K562 (cell line): ENCODE data around the gene CAPN8. TPM values are rescaled to one million over a fixed set of nuclear protein-coding genes. Genes with fewer than 3 reads are reported as not detected.

Experiments
- ATAC-seq: fragments of 200-7000 bp; cut with Tn5 transposase; 3 replicates; pipeline ENCODE4 v1.9.1; 2020; ENCODE audit warnings: moderate library complexity
- BruUV-seq: library from RNA; stranded (reverse); fragments of 400-500 nt; replicated peaks from 2 replicates; lab custom pipeline; 2021; lab: Mats Ljungman, UMichigan
- CTCF ChIA-PET: fragments of 300-600 bp; formaldehyde crosslinking; extraction: SDS; loops from one replicate; lab custom pipeline; 2021; ENCODE audit warnings: low intra/inter-chr PET ratio; lab: Yijun Ruan, JAX
- POLR2A ChIA-PET: fragments of 300-600, 350-650 bp; sonication (Branson Sonifier 250); formaldehyde crosslinking; extraction: SDS; loops from one replicate; lab custom pipeline; 2021; ENCODE audit warnings: antibody characterized with exemption, inconsistent platforms; lab: Yijun Ruan, JAX
- DNase-seq, 4 experiments: peaks; one replicate each; pipeline versions ENCODE4 v3.0.0 to v3.0.0-alpha.2; 2011 to 2018; ENCODE audit warnings: low spot score in 3 of 4, mixed read lengths in 3 of 4; ENCODE audit errors: extremely low read depth in 1 of 4
- FAIRE-seq: peaks from 2 replicates; lab custom pipeline; 2011; peaks lifted over from hg19 to GRCh38; lab: Jason Lieb, UNC
- H2AFZ ChIP-seq: 2 replicates; pipeline ENCODE4 v1.6.0; 2011; ENCODE audit warnings: low read depth, low read length, control low read depth, inconsistent platforms
- H3K27ac ChIP-seq: fragments of 200-600 bp; 3 replicates; pipeline ENCODE4 v1.8.0; 2011; ENCODE audit warnings: low read depth, mild to moderate bottlenecking, control low read depth, inconsistent platforms, low read length, moderate library complexity, mixed read lengths; ENCODE audit errors: extremely low read depth
- H3K27me3 ChIP-seq, 2 experiments: fragments of 300-600 bp in 1 of 2; 2 replicates in 1 of 2; 3 replicates in 1 of 2; pipeline versions ENCODE4 v1.6.0 to v1.8.0; 2011; ENCODE audit warnings: inconsistent platforms in 2 of 2, low read length in 2 of 2, mild to moderate bottlenecking in 1 of 2, mixed read lengths in 1 of 2, moderate library complexity in 1 of 2; ENCODE audit not compliant: control insufficient read depth in 2 of 2, insufficient read depth in 2 of 2
- H3K36me3 ChIP-seq: fragments of 300-600 bp; 3 replicates; pipeline ENCODE4 v1.8.0; 2011; ENCODE audit warnings: mild to moderate bottlenecking, low read length, inconsistent platforms; ENCODE audit not compliant: control insufficient read depth, insufficient read depth
- H3K4me1 ChIP-seq, 2 experiments: fragments of 200-600 bp in 1 of 2; replicated peaks in 1 of 2; 2 replicates in 1 of 2; 3 replicates in 1 of 2; pipeline versions ENCODE4 v1.5.1 to v1.8.0; 2011; ENCODE audit warnings: inconsistent platforms in 2 of 2, low read length in 2 of 2, mild to moderate bottlenecking in 1 of 2, mixed read lengths in 1 of 2, moderate library complexity in 1 of 2; ENCODE audit not compliant: control insufficient read depth in 2 of 2, insufficient read depth in 2 of 2
- H3K4me2 ChIP-seq: 2 replicates; pipeline ENCODE4 v1.6.1; 2011; ENCODE audit warnings: low read length, control low read depth, inconsistent platforms, mixed read lengths; ENCODE audit not compliant: insufficient read depth
- H3K4me3 ChIP-seq: fragments of 200-600 bp; sonication (generic), shearing (Covaris generic); 2 replicates; pipeline ENCODE4 v1.5.1; 2016; ENCODE audit warnings: control low read depth, inconsistent platforms
- H3K79me2 ChIP-seq: fragments of 200-600 bp; 3 replicates; pipeline ENCODE4 v1.8.0; 2011; ENCODE audit warnings: low read length, inconsistent platforms; ENCODE audit not compliant: control insufficient read depth, insufficient read depth
- H3K9ac ChIP-seq, 2 experiments: 2 replicates each; pipeline versions ENCODE4 v1.6.0 to v1.6.1; 2011; ENCODE audit warnings: low read depth in 2 of 2, low read length in 2 of 2, control low read depth in 1 of 2, inconsistent platforms in 1 of 2, mild to moderate bottlenecking in 1 of 2, mixed read lengths in 1 of 2; ENCODE audit not compliant: insufficient read depth in 1 of 2
- H3K9me1 ChIP-seq: one replicate; pipeline ENCODE4 v1.6.0; 2011; ENCODE audit warnings: inconsistent platforms, mild to moderate bottlenecking, low read length, moderate library complexity; ENCODE audit not compliant: control insufficient read depth, insufficient read depth
- H3K9me3 ChIP-seq: replicated peaks from 2 replicates; pipeline ENCODE4 v1.5.1; 2011; ENCODE audit warnings: low read depth, low read length, inconsistent platforms; ENCODE audit not compliant: control insufficient read depth, insufficient read depth
- H4K20me1 ChIP-seq: replicated peaks from 2 replicates; pipeline ENCODE4 v1.6.1; 2011; ENCODE audit warnings: low read length, inconsistent platforms, mixed read lengths; ENCODE audit not compliant: control insufficient read depth, insufficient read depth
- CC2D1A ChIP-seq: fragments of 450-650 bp; IDR thresholded peaks from 2 replicates; pipeline ENCODE4 v1.6.1; 2017; ENCODE audit warnings: mild to moderate bottlenecking
- MCM7 ChIP-seq, 2 experiments: fragments of 450-650 bp; IDR thresholded peaks; 2 replicates each; pipeline ENCODE4 v1.6.1; 2016 to 2018
- MLX ChIP-seq, 2 experiments: fragments of 450-650 bp in 1 of 2; sonication (generic) in 1 of 2; formaldehyde crosslinking; conservative IDR thresholded peaks; 2 replicates each; pipeline versions ENCODE4 v1.4.0 to v1.8.1; 2020 to 2022; ENCODE audit warnings: mild to moderate bottlenecking in 1 of 2, missing genetic modification reagents in 1 of 2
- MXD1 ChIP-seq: fragments of 250-450 bp; sonication (Bioruptor Pico); IDR thresholded peaks from 2 replicates; pipeline ENCODE4 v1.8.0; 2021; ENCODE audit warnings: borderline replicate concordance, mild to moderate bottlenecking, moderate library complexity; ENCODE audit not compliant: poor library complexity, severe bottlenecking
- NR2F6 ChIP-seq: fragments of 450-650 bp; formaldehyde crosslinking; IDR thresholded peaks from 2 replicates; pipeline ENCODE4 v1.4.0; 2020; ENCODE audit warnings: mild to moderate bottlenecking
- RBM15 ChIP-seq: fragments of 200-400 bp; formaldehyde crosslinking; IDR thresholded peaks from 2 replicates; pipeline ENCODE4 v1.6.1; 2018; ENCODE audit warnings: mild to moderate bottlenecking, low read length, moderate library complexity; ENCODE audit not compliant: insufficient read depth
- TFAP4 ChIP-seq: sonication (generic); formaldehyde crosslinking; IDR thresholded peaks from 2 replicates; pipeline ENCODE4 v1.8.0; 2022; ENCODE audit warnings: missing genetic modification reagents, mild to moderate bottlenecking, moderate library complexity, borderline replicate concordance
- ZNF280A ChIP-seq: fragments of 450-650 bp; IDR thresholded peaks from 2 replicates; pipeline ENCODE4 v1.6.1; 2018; ENCODE audit warnings: mild to moderate bottlenecking, low read depth; ENCODE audit not compliant: partially characterized antibody
- ZNF282 ChIP-seq: sonication (generic); formaldehyde crosslinking; IDR thresholded peaks from 2 replicates; pipeline ENCODE4 v1.8.1; 2023; ENCODE audit warnings: missing genetic modification reagents
- ZNF445 ChIP-seq: fragments of 250-450 bp; sonication (Bioruptor Pico); IDR thresholded peaks from 2 replicates; pipeline ENCODE4 v1.4.0; 2020; ENCODE audit warnings: low read depth, mild to moderate bottlenecking, moderate library complexity
- WGBS: fragments of 100-300 bp; shearing (Covaris generic); methylation state at CpG from one replicate; pipeline ENCODE4 v1.1.6; 2016; ENCODE audit warnings: low coverage, mixed read lengths; ENCODE audit not compliant: insufficient coverage; ENCODE audit errors: missing lambda C conversion rate; 5-methylcytosine and 5-hydroxymethylcytosine counted together
- in situ Hi-C: fragments of 300-500 bp; cut with MboI; formaldehyde crosslinking; loops from 4 replicates; pipeline ENCODE4 v1.15.0; 2018; ENCODE audit warnings: inconsistent platforms, mixed read lengths
- intact Hi-C: fragments of 100-400 bp; cut with micrococcal nuclease; formaldehyde crosslinking; loops from 2 replicates; pipeline ENCODE4 v1.14.2; 2022
- polyA plus RNA-seq, 8 experiments: library from polyadenylated mRNA; depleted of rRNA in 4 of 8; stranded (reverse) in 5 of 8; unstranded in 3 of 8; fragments of >200 nt; fragmentation: Nextera tagmentation in 2 of 8; fragmentation: Illumina TruSeq in 1 of 8; extraction: Ambion mirVana in 2 of 8; extraction: Trizol in 1 of 8; gene quantifications; 2 replicates each; pipeline versions ENCODE4 v1.2.1 to v1.2.3, GENCODE V29; 2011 to 2014; ENCODE audit warnings: inconsistent platforms in 1 of 8, missing spikeins in 1 of 8
- total RNA-seq, 7 experiments: library from RNA; depleted of rRNA in 6 of 7; stranded (reverse); fragments of >200 nt in 6 of 7; fragmentation: Illumina TruSeq in 2 of 7; extraction: Trizol in 2 of 7; gene quantifications; 2 replicates each; pipeline versions ENCODE4 v1.2.1 to v1.2.3, GENCODE V29; 2011 to 2021; ENCODE audit warnings: low replicate concordance in 1 of 7
- TF ChIP-seq, protein P1 (sequence below): fragments of 450-650 bp; formaldehyde crosslinking; IDR thresholded peaks from 2 replicates; pipeline ENCODE4 v1.4.0; 2022; ENCODE audit warnings: mild to moderate bottlenecking, moderate library complexity
- TF ChIP-seq, protein P2 (sequence below): fragments of 250-450 bp; sonication (Bioruptor Pico); IDR thresholded peaks from 2 replicates; pipeline ENCODE4 v1.5.0; 2021
- TF ChIP-seq, protein P3 (sequence below), 2 experiments: fragments of 450-650 bp; conservative IDR thresholded peaks; 2 replicates each; pipeline ENCODE4 v1.6.1; 2017; ENCODE audit warnings: mild to moderate bottlenecking in 2 of 2, moderate library complexity in 2 of 2

The CAPN8 gene
- total and polyA plus RNA-seq, 9 of the 15 experiments (the other 6 are each of a cell fraction or from before 2014, with no cell fraction given): 0.06 TPM; not detected in 8

GRCh38 chr1:223669003-223669795, 3.7 kb upstream of the CAPN8 start:
- no peak for TF ChIP-seq MLX (CRISPR knock-in tag; conservative IDR thresholded peaks at IDR 0.05)
- no peak for TF ChIP-seq ZNF282
- TF ChIP-seq, protein P1, sequence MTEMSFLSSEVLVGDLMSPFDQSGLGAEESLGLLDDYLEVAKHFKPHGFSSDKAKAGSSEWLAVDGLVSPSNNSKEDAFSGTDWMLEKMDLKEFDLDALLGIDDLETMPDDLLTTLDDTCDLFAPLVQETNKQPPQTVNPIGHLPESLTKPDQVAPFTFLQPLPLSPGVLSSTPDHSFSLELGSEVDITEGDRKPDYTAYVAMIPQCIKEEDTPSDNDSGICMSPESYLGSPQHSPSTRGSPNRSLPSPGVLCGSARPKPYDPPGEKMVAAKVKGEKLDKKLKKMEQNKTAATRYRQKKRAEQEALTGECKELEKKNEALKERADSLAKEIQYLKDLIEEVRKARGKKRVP (CRISPR knock-in tag): no peak
- no peak for TF ChIP-seq ZNF445 (CRISPR knock-in tag)
- TF ChIP-seq, protein P2, sequence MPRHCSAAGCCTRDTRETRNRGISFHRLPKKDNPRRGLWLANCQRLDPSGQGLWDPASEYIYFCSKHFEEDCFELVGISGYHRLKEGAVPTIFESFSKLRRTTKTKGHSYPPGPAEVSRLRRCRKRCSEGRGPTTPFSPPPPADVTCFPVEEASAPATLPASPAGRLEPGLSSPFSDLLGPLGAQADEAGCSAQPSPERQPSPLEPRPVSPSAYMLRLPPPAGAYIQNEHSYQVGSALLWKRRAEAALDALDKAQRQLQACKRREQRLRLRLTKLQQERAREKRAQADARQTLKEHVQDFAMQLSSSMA (CRISPR knock-in tag): no peak
- TF ChIP-seq, protein P3, sequence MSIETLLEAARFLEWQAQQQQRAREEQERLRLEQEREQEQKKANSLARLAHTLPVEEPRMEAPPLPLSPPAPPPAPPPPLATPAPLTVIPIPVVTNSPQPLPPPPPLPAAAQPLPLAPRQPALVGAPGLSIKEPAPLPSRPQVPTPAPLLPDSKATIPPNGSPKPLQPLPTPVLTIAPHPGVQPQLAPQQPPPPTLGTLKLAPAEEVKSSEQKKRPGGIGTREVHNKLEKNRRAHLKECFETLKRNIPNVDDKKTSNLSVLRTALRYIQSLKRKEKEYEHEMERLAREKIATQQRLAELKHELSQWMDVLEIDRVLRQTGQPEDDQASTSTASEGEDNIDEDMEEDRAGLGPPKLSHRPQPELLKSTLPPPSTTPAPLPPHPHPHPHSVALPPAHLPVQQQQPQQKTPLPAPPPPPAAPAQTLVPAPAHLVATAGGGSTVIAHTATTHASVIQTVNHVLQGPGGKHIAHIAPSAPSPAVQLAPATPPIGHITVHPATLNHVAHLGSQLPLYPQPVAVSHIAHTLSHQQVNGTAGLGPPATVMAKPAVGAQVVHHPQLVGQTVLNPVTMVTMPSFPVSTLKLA (conservative IDR thresholded peaks at IDR 0.05): no peak
- no peak for TF ChIP-seq MCM7 (IDR thresholded peaks at IDR 0.05)
- TF ChIP-seq NR2F6: no peak
- TF ChIP-seq TFAP4 (CRISPR knock-in tag): no peak
- no peak for TF ChIP-seq RBM15
- no peak for TF ChIP-seq CC2D1A
- TF ChIP-seq ZNF280A: no peak
- TF ChIP-seq MXD1: no peak
- intact Hi-C loops (no loop called here), in situ Hi-C loops (loop anchor here (10.0 to 25.0 kb wide), 2 partner anchors 114 to 882 kb away; no protein-coding TSS in a partner anchor)
- no peaks in the 10 kb centered on the region for H3K4me1 ChIP-seq
- H3K4me3 ChIP-seq: no peak overlapping the region
- DNase-seq (no peak), FAIRE-seq (no peak), ATAC-seq (no peak)
- no peaks in the 10 kb centered on the region for H3K79me2 ChIP-seq
- H2AFZ ChIP-seq: no peak overlapping the region
- POLR2A ChIA-PET: interaction anchor here (0.6 kb wide), 2 partner anchors 79 to 1919 kb away, joined by 3 read pairs; no protein-coding TSS in a partner anchor
- no TSS peak for BruUV-seq
- H4K20me1 ChIP-seq: no peaks in the 10 kb centered on the region
- no peak overlapping the region for H3K27ac ChIP-seq
- CTCF ChIA-PET: no interaction called here
- H3K4me2 ChIP-seq: no peak overlapping the region
- H3K27me3 ChIP-seq: peaks cover 1 to 37% of the 10 kb centered on the region in 2 experiments; a peak in 4 of 5 replicates
- H3K9me3 ChIP-seq: no peaks in the 10 kb centered on the region
- H3K36me3 ChIP-seq: no peaks in the 10 kb centered on the region
- H3K9ac ChIP-seq: no peak overlapping the region
- H3K9me1 ChIP-seq: no peaks in the 10 kb centered on the region
- 1% methylated on average over 6 of the region's 6 CpGs for WGBS
